Stimulated activated CD4-positive, alpha-beta T cell treated with anti-CD3 and anti-CD28 coated beads, TNF-alpha, amount 100 ng/mL, for 48 hours (primary cell): ENCODE results near the gene MAP3K14.
"Not testable (repeated sequence)": the region's sequence is repeated elsewhere in the genome, so short reads cannot be mapped to it uniquely, and the experiment has no call there.

ENCODE experiments used
- DNase-seq, 3 donors: peaks; one replicate each; pipeline ENCODE4 v3.0.0-alpha.2; 2020; ENCODE audit warnings: low read depth in 3 of 3

The MAP3K14 gene

DNA sequence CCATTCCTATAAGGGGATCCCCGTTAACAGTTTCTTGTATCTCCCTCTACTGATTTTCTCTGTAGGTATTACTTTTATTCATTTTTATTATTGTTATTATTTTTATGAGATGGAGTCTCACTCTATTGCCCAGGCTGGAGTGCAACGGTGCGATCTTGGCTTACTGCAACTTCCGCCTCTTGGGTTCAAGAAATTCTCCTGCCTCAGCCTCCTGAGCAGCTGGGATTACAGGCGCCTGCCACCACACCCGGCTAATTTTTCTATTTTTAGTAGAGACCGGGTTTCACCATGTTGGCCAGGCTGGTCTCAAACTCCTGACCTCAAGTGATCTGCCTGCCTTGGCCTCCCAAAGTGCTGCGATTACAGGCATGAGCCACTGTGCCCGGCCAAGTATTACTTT is 14.6 kb downstream of the MAP3K14 start:
- not testable (repeated sequence) for DNase-seq

DNA sequence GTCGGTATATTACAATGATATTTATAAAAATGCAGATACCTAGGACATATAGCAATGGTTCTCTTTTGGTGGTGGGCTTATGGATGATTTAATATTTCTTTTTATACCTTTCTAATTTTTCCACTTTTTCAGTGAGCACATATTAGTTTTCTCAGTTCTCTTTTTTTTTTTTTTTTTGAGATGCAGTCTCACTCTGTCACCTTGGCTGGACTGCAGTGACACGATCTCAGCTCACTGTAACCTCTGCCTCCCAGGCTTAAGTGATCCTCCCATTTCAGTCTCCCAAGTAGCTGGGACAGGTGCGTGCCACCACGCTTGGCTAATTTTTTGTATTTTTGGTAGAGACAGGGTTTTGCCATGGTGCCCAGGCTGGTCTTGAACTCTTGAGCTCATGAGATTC is 15.1 kb downstream of the MAP3K14 start:
- no peak for DNase-seq

DNA sequence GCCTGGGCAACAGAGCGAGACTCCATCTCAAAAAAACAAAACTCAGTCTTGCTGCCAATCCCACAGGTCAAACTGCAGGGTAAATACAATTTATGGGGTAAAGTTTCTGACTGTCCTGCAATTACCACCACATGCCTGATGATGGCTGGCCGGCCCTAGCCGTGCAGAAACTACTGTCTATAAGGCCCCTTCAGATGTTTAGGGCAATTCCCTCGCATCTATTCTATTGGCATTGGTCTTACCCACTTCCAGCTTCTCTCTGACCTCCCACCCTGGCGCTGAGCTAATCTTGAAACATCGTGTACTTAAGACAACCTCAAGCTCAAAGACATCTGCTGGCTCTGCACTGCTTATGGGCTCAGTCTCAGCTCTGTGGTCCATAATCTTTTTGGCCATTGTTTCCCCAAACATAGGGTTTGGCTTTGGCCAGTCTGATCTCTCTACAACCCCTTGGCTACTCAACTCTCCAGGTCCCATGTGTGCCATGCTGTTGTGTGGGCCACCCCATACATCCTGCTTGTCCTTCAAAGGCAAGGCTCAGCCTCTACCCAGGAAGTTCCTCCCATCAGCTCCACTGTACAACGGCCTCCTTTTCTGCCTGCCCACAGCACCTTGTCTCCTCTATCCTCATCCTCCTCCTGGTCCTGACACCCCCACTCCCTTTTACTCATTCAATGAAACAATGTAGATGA is 16.6 kb downstream of the MAP3K14 start:
- no peak for DNase-seq

DNA sequence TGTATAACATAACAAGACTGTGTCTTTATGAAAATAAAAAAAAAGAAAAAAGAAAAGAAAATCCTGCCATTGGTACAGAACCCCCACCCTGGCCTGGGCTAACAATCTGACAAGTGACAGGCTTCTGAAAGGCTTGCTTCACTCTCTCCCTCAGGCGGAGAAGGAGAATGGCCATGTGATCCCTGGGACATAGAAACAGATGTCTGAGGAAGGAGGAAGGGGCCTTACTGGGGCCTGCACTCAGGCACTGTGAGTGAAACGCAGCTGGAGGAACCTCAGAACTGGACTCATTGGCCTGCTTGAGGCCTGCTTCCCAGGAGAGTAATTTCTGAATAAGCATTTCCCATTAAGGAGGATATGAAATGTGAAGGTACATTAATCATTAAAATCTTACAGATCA is 17.5 kb downstream of the MAP3K14 start:
- no peak for DNase-seq

DNA sequence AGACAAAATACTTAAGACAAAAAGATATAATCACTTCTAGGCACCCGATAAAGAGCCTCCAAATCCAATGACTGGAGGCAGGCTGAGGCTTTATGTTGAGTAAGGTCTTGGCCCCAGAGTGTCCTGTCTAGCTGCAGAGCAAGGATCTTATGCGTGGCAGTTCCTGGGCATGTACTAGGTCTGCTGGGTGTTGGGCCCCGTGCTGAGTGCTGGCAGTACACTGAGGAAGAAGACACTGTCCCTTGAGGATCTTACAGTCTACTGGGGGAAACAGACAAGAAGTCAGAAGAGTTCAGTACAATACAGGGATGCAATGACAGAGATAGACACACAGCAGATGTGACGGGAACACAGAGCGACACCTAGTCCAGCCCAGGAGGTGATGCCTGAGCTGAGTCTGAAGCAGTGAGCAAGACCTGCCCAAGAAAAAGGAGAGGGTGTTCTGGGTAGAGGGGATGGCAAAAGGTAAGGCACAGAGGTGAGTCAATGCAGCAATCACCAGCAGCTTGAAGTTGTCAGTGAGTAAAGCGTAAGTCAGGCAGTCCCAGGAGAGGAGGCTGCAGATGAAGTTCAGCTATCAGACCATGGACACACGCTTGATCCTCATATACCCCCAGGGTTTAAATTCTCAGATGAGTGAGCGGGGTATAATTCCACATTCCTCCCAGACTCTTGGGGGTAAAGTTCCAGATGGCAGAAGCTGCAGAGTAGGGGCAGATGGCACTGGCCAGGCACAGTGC is 18.1 kb downstream of the MAP3K14 start:
- no peak for DNase-seq

DNA sequence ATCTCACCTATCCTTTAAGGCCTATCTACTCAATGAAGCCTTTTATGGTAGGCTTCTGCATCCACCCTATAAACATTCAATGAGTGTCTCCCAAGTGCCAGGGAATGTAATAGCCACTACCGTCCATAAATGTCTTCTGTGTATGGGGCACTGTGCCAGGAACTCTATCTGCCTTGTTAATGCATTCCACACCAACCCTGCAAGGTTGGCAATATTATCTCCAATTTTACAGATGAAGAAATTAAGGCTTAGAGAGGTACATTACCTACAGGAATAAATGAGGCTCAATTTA is 20.0 kb downstream of the MAP3K14 start:
- no peak for DNase-seq

DNA sequence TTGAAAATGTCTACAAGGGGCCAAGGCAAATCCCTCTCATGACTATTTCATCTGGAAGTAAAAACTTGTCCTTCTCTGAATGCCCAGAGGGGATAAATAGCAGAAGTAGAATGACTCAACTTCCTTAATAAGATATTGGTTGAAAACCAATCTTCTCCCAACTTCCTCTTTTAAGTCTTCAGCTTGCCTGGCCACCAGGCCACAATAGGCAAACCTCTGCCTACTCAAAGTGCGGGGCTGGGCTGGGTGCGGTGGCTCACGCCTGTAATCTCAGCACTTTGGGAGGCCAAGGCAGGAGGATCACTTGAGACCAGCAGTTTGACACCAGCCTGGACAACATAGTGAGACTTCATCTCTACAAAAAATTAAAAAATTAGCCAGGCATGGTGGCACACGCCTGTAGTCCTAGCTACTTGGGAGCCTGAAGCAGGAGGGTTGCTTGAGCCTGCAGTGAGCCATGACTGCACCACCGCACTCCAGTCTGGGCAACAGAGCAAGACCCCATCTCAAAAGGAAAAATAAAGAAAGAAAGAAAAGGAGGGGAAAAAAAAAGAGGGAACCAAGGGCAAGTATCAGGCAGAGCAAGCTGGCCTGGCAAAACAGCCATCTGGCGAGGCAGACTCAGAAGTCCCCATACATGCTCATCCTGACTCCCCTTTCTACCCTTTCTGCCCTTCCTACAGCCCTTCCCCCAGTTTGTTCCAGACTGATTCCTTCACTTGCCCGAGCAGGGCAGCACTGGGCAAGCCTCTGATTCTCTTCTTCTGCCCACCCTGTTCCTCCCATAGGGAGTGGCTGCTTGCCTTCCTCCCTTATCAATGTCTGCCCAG is 20.6 kb downstream of the MAP3K14 start:
- no peak for DNase-seq

DNA sequence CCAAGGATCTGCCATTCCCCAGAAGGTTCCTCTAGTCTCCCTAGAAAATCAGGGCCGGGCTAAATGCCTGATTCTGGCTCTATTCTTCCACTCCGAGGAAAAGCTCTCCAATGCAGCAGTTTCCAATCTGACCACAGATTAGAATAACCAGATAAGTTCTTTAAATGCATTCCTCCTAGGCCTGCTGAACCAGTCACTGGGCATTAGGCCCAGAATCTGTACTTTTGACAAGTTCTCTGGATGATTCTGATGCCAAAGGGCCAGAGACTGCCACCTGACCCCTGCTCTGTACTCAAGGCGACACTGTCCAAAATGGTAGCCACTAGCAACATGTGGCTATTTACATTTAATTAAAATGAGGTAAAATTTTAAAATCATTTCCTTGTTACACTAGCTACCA is 22.3 kb downstream of the MAP3K14 start:
- DNase-seq = no peak

DNA sequence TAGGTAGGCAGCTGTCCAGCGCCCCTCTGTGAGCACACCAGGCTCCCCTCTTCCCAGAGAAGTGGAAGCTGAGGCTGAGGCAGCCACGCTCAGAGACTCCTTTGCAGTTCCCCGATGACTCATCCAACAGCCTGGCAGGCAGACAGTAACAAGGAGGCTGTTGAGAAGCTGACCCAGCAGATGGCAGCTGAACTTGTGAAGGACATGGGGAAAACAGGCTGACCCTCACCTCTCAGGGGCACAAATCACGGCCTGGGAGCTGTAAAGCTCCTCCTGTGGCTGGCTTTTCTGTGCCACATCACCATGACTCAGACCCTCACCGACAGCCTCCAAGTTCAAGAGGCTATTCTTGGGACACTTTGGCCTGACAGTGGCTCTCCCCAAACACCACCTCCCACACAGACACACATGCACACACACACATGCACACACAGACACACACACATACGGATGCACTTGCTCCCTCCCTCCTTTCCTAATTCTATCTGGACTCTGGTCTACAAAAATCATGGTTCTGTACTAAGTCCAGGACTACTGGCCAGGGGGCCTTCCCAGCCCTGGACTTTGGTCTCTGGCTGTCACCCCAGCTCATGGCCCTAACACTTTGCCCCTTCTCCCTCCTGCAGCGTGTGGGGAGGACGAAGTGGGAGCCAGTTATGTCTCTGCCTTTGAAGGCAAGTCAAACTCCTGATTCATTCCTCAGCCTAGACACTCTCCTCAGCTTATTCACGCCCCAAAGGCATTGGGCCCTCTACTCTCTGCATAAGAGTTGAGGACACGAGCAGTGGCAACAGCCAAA is 23.2 kb downstream of the MAP3K14 start:
- no peak for DNase-seq

DNA sequence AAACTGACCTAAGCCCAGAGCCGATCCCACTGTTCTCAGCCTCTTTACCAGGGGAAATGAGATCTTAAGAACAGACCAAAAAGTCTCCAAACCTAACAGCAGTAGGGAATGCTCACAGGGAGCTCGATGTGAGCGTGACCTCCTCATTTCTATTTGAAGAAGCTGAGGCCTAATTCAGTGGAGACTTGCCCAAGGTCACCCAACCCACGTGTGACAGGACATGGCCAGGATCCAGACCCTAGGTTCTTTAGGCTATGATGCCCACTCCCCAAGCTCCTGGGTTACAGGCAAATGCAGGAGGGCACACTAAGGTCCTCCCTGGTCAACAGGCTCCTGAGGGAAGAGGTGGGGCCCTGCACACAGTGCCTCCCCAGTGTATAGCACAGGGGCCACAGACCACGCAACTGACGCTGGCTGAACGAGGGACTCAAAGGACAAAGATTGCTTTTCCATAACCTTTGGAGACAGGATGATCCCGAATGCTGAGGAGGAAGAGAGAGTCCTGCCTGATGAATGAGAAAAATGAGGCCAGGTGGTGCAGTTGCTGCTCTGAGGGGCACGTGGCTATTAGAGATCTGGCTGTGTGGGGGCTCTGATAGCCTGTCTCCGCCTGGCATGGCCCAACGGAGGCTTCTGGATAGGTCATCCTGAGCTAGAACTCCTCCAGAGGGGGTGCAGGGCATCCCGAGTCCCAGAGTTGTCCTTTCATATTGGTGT is 24.0 kb downstream of the MAP3K14 start:
- no peak for DNase-seq

DNA sequence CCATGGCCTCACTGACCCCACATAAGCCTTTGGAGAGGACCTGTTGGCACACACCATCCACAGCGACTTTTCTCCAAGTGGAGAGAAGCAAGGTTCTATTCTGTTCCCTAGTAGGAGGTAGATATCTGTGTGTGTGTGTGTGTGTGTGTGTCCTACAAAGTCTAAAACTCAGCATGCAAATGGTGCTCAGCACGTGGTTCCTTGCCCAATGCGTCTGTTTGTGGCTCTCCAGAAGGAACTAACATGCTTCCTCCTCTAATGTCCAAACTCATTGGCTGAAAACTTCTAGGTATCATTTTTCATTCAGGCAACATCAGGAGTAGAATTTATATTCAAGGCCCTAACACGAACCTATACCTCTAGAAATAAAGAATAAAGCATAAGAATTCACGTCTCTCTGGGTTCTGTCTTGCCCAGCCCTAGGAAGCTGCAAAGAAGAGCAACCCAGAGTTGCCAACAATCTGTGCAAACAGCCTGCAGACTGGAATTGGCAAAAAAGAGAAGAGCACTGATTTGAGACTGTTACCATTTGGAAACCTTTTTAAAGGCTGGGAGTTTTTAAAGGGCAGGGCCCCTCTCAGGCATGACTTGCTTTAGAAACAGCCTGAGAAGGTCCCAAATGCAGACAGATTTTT is 25.5 kb downstream of the MAP3K14 start:
- DNase-seq = no peak

DNA sequence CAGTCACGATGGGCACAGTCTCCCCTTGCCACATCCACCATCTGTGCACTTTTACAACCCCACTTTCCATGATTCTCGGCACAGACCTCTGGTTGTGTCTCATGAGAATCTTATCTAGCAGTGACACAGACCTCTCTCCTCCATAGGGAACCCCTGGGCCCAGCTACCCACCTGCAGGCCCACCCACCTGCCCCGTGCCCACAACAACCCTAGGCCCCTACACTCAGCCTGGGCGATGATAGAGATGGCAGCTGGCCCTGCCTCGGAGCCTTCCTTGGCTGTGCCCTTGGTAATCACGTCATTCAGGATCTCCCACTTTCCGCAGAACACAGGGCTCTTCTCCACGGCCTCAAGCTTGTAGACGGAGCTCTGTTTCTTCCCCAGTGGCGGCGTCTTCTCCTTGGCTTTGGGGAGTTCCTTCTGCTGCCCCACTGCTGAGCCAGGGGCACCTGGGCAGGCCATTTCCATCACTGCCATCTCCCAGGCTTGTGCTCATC is 26.5 kb downstream of the MAP3K14 start:
- no peak for DNase-seq

DNA sequence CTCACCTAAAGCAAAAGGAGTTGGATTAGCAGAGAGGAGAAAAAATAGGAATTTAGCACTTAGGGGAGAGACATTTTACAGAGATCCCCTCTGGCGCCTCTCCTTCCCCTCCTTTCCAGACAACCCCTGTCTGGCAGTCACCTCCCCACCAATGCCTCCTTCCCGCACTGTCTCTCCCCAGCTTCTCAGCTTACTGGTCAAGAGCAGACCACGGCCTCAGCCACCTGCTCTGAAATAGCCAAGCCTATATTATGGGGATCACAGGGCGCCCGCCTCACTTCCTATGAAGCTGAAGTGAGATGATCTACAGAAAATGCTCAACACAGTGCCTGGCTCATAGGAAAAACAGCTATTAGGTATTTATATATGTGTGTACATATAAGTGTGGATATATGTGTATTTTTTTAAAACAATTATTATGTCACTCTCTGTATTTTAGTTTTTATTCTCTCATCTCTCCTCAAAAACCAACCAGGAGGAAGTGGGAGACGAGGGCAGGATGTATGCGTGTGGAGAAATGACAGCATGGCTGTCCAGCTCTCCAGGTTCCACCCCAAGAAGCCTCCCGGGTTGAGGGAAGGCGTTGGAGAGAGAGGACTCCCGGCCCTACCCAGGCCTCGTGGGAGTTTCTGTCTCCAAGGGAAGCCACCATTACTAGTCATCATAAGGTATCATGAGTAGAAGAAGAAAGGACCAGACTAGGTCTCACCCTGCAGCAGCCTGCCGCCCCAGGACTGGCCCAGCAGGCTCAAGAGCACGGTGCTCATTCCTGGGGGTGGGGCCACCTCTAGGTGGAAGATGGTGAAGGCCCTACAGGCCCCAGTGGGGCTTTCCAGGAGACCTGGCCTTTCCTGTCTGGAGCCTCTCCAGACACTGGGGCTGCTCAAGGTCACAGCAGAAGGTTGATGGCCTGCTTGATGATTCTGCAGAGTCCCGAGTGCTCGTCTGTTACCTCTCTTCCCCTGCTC is 27.2 kb downstream of the MAP3K14 start:
- DNase-seq = no peak

DNA sequence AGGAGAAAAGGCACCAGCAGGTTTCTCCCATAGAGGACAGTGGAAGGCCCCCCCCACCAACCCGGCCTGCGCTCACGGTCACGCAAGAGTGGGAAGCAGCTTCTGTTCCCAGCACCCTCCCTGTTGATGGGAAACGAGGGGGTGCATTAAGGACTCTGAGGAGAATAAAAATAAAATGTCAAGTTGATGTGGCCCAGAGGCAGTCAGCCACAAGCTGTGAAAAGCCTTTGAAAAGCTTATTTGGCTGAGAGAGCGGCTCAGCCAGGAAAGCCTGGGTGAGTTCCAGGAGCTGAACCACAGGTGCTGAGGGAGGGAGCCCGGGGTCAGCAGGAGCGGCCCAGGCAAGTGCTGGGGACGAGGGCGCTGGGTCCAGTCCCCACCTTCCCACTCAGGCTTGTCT is 28.0 kb downstream of the MAP3K14 start:
- no peak for DNase-seq

DNA sequence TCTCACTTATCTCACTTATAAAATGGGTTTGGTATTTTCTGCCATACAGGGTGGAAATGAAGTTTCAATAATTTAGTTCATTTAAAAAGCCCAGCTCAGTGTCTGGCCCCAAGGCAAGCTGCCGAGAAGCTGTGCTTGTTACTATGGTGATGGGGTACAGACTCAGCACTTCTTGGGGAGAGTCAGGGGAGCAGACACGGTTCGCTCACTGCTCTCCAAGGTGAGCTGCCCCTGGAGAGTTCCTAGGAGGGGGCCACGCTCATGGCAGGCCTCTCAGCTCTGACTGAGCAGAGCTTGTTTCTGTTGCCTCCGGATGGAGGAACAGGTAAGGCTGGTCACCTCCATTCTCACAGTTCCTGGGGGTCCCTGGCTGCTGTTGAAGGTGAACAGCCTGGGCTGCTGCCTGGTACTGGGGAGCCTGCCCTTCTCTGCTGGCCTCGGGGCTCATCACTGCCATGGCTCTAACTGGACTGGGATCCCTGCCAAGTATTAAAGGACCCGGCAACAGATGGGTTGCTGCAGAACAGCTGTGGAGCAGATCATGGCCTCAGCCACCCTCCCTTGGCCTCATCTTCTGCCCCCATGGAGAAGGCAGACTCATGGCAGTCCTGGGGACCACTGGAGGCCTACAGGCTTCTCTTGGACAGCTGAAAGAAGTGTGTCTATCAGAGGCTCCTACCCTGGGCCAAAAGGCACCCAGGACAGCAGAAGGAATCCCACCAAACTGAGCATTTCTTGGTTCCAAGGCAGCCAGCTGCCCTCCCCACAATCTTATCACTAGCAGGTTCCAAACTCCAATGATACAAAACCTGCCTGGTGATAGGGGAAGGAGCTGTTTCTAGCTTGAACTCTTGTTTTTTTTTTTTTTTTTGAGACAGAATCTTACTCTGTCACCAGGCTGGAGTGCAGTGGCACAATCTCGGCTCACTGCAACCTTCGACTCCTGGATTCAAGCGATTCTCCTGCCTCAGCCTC is 29.0 kb downstream of the MAP3K14 start:
- no peak for DNase-seq

DNA sequence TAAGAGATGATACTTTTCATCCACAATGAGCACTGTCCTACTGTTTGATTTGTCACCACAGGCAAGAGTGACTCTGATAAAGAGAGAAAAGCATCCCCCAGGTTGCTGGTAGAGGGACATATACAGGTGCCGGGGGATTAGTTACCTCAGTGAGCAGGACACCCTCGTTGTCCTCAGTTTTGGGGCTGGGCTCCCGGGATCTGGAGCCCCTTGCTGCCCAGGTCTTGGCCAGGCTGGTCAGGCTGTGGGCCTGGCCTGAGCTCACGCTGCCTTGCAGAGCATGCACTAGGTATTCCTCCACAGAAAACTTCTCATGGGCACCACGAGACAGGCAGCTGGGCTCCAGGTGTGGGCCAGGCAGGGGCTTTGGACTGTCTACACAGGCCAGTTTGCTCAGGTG is 30.5 kb downstream of the MAP3K14 start:
- no peak for DNase-seq

DNA sequence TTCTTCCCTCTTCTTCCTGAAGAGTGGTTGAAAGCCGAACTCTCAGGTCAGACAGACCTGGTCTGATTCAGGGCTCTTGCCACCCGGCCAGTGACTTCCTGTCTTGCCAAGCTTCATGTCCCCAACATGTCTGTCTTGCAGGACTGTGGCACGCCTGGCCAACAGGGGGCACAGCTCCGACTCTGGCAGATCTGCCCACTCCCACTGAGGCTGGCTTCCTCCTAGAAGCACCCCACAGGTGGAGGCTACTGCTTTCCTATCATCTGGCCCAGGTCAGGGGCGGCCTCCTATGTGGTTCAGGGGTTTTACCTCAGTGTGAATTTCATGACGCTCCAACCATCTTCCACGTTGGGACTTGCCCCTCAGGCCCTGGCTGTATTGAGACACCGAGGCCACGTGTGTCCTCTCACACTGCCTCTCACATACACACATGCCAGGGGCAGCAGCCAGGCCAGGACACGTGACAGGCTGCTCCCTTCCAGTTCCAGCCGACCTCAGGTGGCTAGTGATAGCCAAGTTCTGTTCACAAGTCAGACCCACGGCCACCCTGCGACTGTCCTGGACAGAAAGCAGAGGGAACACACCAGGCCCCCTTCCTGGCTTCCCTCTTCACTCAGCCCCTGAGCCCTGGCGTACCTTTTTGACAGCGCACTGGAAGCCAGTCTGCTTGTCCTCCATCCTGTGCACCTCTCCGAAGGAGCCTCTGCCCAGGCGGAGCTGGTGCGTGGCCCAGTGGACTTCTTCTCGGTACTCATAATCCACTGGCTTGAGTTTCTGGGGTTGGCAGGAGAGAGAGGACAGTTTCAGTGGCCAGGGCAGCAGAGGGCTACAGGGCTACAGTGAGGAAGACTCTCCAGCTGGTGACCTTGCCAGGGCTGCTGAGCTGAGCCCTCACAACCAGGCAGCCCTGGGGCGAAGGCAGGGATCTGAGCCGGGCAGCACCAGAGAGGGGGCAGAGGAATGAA is 32.4 kb downstream of the MAP3K14 start:
- no peak for DNase-seq
